HepG2 (cell line): ENCODE results near the gene GNG4. TPM values are rescaled to one million over a fixed set of nuclear protein-coding genes. Genes with fewer than 3 reads are reported as not detected.

ENCODE experiments used
- HNF1B ChIP-seq: sonication (generic); formaldehyde crosslinking; IDR thresholded peaks from 2 replicates; pipeline ENCODE4 v1.5.1; 2020; ENCODE audit warnings: mild to moderate bottlenecking, moderate library complexity, missing genetic modification reagents
- JUNB ChIP-seq: sonication (generic); formaldehyde crosslinking; IDR thresholded peaks from 2 replicates; pipeline ENCODE4 v1.8.0; 2022; ENCODE audit warnings: missing genetic modification reagents, mild to moderate bottlenecking, borderline replicate concordance
- LCORL ChIP-seq, 2 experiments: fragments of 450-650 bp in 1 of 2; sonication (generic) in 1 of 2; formaldehyde crosslinking in 1 of 2; IDR thresholded peaks; 2 replicates each; pipeline versions ENCODE4 v1.5.0 to v1.6.1; 2017 to 2020; ENCODE audit warnings: antibody characterized with exemption in 1 of 2, missing genetic modification reagents in 1 of 2
- NFIC ChIP-seq: IDR thresholded peaks from 2 replicates; pipeline ENCODE4 v1.6.1; 2012; ENCODE audit warnings: mild to moderate bottlenecking, low read length, inconsistent platforms
- PRDM10 ChIP-seq: sonication (generic); formaldehyde crosslinking; IDR thresholded peaks from 2 replicates; pipeline ENCODE4 v1.4.0; 2020; ENCODE audit warnings: low read depth, missing genetic modification reagents
- PREB ChIP-seq: sonication (generic); formaldehyde crosslinking; IDR thresholded peaks from 2 replicates; pipeline ENCODE4 v1.4.0; 2020; ENCODE audit warnings: missing genetic modification reagents
- RCOR2 ChIP-seq: IDR thresholded peaks from 2 replicates; pipeline ENCODE4 v1.6.1; 2016; ENCODE audit warnings: missing biosample characterization, missing genetic modification reagents
- REPIN1 ChIP-seq: sonication (generic); formaldehyde crosslinking; IDR thresholded peaks from 2 replicates; pipeline ENCODE4 v1.8.0; 2022; ENCODE audit warnings: missing genetic modification reagents, low read depth, mild to moderate bottlenecking, borderline replicate concordance
- RNF2 ChIP-seq: fragments of 450-650 bp; conservative IDR thresholded peaks from 2 replicates; pipeline ENCODE4 v1.6.1; 2016; ENCODE audit warnings: low read depth
- SOX6 ChIP-seq, 2 experiments: fragments of 450-650 bp in 1 of 2; sonication (generic) in 1 of 2; formaldehyde crosslinking in 1 of 2; IDR thresholded peaks; 2 replicates each; pipeline versions ENCODE4 v1.4.0 to v1.6.1; 2017 to 2020; ENCODE audit warnings: antibody characterized with exemption in 1 of 2, mild to moderate bottlenecking in 1 of 2, missing genetic modification reagents in 1 of 2
- TBL1XR1 ChIP-seq: fragments of 150-350 bp; IDR thresholded peaks from 2 replicates; pipeline ENCODE4 v1.6.1; 2014; ENCODE audit warnings: borderline replicate concordance, low read length; ENCODE audit not compliant: partially characterized antibody
- TEAD2 ChIP-seq: sonication (generic); formaldehyde crosslinking; IDR thresholded peaks from 2 replicates; pipeline ENCODE4 v1.9.0; 2021; ENCODE audit warnings: missing genetic modification reagents
- USF2 ChIP-seq, 2 experiments: sonication (generic) in 1 of 2; formaldehyde crosslinking in 1 of 2; IDR thresholded peaks; 2 replicates each; pipeline versions ENCODE4 v1.5.1 to v1.6.1; 2011 to 2020; ENCODE audit warnings: borderline replicate concordance in 1 of 2, low read depth in 1 of 2, low read length in 1 of 2, mild to moderate bottlenecking in 1 of 2, missing genetic modification reagents in 1 of 2, moderate library complexity in 1 of 2
- ZBTB43 ChIP-seq: sonication (generic); formaldehyde crosslinking; conservative IDR thresholded peaks from 2 replicates; pipeline ENCODE4 v1.4.0; 2020; ENCODE audit warnings: missing genetic modification reagents
- ZMAT3 ChIP-seq: sonication (generic); formaldehyde crosslinking; conservative IDR thresholded peaks from 2 replicates; pipeline ENCODE4 v1.7.0; 2021; ENCODE audit warnings: missing genetic modification reagents
- ZSCAN12 ChIP-seq: sonication (generic); formaldehyde crosslinking; IDR thresholded peaks from 2 replicates; pipeline ENCODE4 v1.9.0; 2021; ENCODE audit warnings: mild to moderate bottlenecking, missing genetic modification reagents
- polyA plus RNA-seq, 8 experiments: library from polyadenylated mRNA; depleted of rRNA in 3 of 8; stranded (reverse) in 7 of 8; unstranded in 1 of 8; fragments of >200 nt; fragmentation: Illumina TruSeq in 4 of 8; extraction: Trizol in 4 of 8; gene quantifications; 2 replicates each; pipeline versions ENCODE4 v1.2.1 to v1.2.3, GENCODE V29; 2011 to 2016; ENCODE audit warnings: low read depth in 4 of 8, missing spikeins in 1 of 8, mixed read lengths in 1 of 8; ENCODE audit not compliant: insufficient read depth in 1 of 8
- total RNA-seq, 5 experiments: library from RNA; depleted of rRNA; stranded (reverse); fragments of >200 nt; fragmentation: Illumina TruSeq; extraction: Trizol; gene quantifications; 2 replicates each; pipeline ENCODE4 v1.2.3, GENCODE V29; 2016; ENCODE audit warnings: low read depth in 1 of 5

Gene GNG4
- total and polyA plus RNA-seq, 2 of the 13 experiments (the other 11 are each of a cell fraction or from before 2014, with no cell fraction given), result 27.1 to 69.5 TPM

GRCh38 chr1:235651170-235651806, 1.7 kb upstream of the GNG4 start (continued):
- TF ChIP-seq PRDM10, result 0 out of 2 replicates have a peak, but pooled peaks have one; percentile 7
- TF ChIP-seq REPIN1 (CRISPR knock-in tag), result peak; percentile 4; the same call in 1 of the 2 replicates
- no peak for TF ChIP-seq ZBTB43
- peak; percentile 6; the same call in 1 of the 2 replicates for TF ChIP-seq NFIC
- TF ChIP-seq ZMAT3 (CRISPR knock-in tag), result peak; percentile 81; the same call in 1 of the 2 replicates
- peak; percentile 36; the same call in 1 of the 2 replicates for TF ChIP-seq USF2 (IDR thresholded peaks at IDR 0.05; ENCODE audit: low read depth, low read length)
- TF ChIP-seq USF2 (CRISPR knock-in tag; IDR thresholded peaks at IDR 0.05; ENCODE audit: borderline replicate concordance), result no peak
- no peak for TF ChIP-seq LCORL (IDR thresholded peaks at IDR 0.05)
- TF ChIP-seq LCORL (CRISPR knock-in tag; IDR thresholded peaks at IDR 0.05), result peak; percentile 22; the same call in 1 of the 2 replicates
- no peak for TF ChIP-seq ZSCAN12 (CRISPR knock-in tag)
- TF ChIP-seq PREB (CRISPR knock-in tag), result no peak
- TF ChIP-seq SOX6 (IDR thresholded peaks at IDR 0.05), result no peak
- TF ChIP-seq SOX6 (CRISPR knock-in tag; IDR thresholded peaks at IDR 0.05), result peak; percentile 7; the same call in 1 of the 2 replicates
- peak; percentile 6; the same call in 1 of the 2 replicates for TF ChIP-seq RCOR2 (CRISPR knock-in tag)
- TF ChIP-seq TBL1XR1, result peak; percentile 45
- TF ChIP-seq RNF2, result peak; percentile 45; the same call in 1 of the 2 replicates
- TF ChIP-seq TEAD2 (CRISPR knock-in tag), result no peak
- TF ChIP-seq JUNB, result no peak
- TF ChIP-seq HNF1B, result peak; percentile 29; the same call in 1 of the 2 replicates
